IMR-90 (cell line): ENCODE data around the gene TBC1D23. TPM values are rescaled to one million over a fixed set of nuclear protein-coding genes. Genes with fewer than 3 reads are reported as not detected.
A peak's percentile ranks its signal among the peaks of the same experiment; 100 is the strongest.

Experiments
- ATAC-seq: fragments of 200-7000 bp; cut with Tn5 transposase; 2 replicates; pipeline ENCODE4 v1.9.1; 2020; ENCODE audit warnings: low read depth, mild to moderate bottlenecking, moderate library complexity
- BruUV-seq: library from RNA; stranded (reverse); fragments of 400-500 nt; replicated peaks from 2 replicates; lab custom pipeline; 2021; lab: Mats Ljungman, UMichigan
- CTCF ChIA-PET: fragments of 300-600 bp; formaldehyde crosslinking; extraction: SDS; loops from one replicate; lab custom pipeline; 2021; ENCODE audit warnings: antibody characterized with exemption; lab: Yijun Ruan, JAX
- POLR2A ChIA-PET: fragments of 300-600 bp; sonication (Branson Sonifier 250); formaldehyde crosslinking; loops from one replicate; lab custom pipeline; 2022; ENCODE audit warnings: antibody characterized with exemption; ENCODE audit not compliant: unreplicated experiment; lab: Charles Lee
- DNase-seq: peaks from one replicate; pipeline ENCODE4 v3.0.0; 2013
- H2AFZ ChIP-seq: replicated peaks from 2 replicates; pipeline ENCODE3; 2013; ENCODE audit warnings: low read length, mild to moderate bottlenecking; ENCODE audit not compliant: poor library complexity
- H2AK5ac ChIP-seq: 2 replicates; pipeline ENCODE4 v1.6.1; 2013; ENCODE audit warnings: low read depth, low read length, inconsistent platforms
- H2AK9ac ChIP-seq: replicated peaks from 2 replicates; pipeline ENCODE3; 2013; ENCODE audit warnings: mild to moderate bottlenecking, low read depth, low read length, moderate library complexity; ENCODE audit not compliant: poor library complexity
- H2BK120ac ChIP-seq: 2 replicates; pipeline ENCODE4 v1.6.1; 2013; ENCODE audit warnings: low read depth, low read length, inconsistent platforms
- H2BK15ac ChIP-seq: 3 replicates; pipeline ENCODE4 v1.6.1; 2013; ENCODE audit warnings: low read depth, low read length, inconsistent platforms
- H2BK20ac ChIP-seq: 2 replicates; pipeline ENCODE4 v1.6.1; 2013; ENCODE audit warnings: low read depth, mild to moderate bottlenecking, inconsistent platforms, low read length, moderate library complexity
- H2BK5ac ChIP-seq: 2 replicates; pipeline ENCODE4 v1.6.1; 2013; ENCODE audit warnings: mild to moderate bottlenecking, low read depth, low read length, inconsistent platforms; ENCODE audit not compliant: poor library complexity, severe bottlenecking
- H3K14ac ChIP-seq: replicated peaks from 2 replicates; pipeline ENCODE4 v1.6.1; 2013; ENCODE audit warnings: low read depth, low read length, inconsistent platforms
- H3K18ac ChIP-seq: 2 replicates; pipeline ENCODE4 v1.6.1; 2013; ENCODE audit warnings: low read depth, low read length, control low read depth
- H3K23ac ChIP-seq: 2 replicates; pipeline ENCODE4 v1.6.1; 2013; ENCODE audit warnings: low read depth, low read length, inconsistent platforms
- H3K27ac ChIP-seq: 2 replicates; pipeline ENCODE4 v1.5.1; 2013; ENCODE audit warnings: mild to moderate bottlenecking, control low read depth, low read length; ENCODE audit not compliant: insufficient read depth
- H3K27me3 ChIP-seq: 2 replicates; pipeline ENCODE4 v1.6.1; 2013; ENCODE audit warnings: low read length; ENCODE audit not compliant: control insufficient read depth, insufficient read depth
- H3K36me3 ChIP-seq: 2 replicates; pipeline ENCODE4 v1.6.1; 2013; ENCODE audit warnings: low read length, mixed read lengths; ENCODE audit not compliant: control insufficient read depth, insufficient read depth
- H3K4ac ChIP-seq: 2 replicates; pipeline ENCODE4 v1.6.1; 2013; ENCODE audit warnings: low read depth, low read length, inconsistent platforms
- H3K4me1 ChIP-seq: 2 replicates; pipeline ENCODE4 v1.6.1; 2013; ENCODE audit warnings: low read length, mixed read lengths; ENCODE audit not compliant: control insufficient read depth, insufficient read depth
- H3K4me2 ChIP-seq: 2 replicates; pipeline ENCODE4 v1.6.1; 2013; ENCODE audit warnings: low read depth, mild to moderate bottlenecking, control low read depth, low read length, moderate library complexity
- H3K4me3 ChIP-seq: 2 replicates; pipeline ENCODE4 v1.5.1; 2013; ENCODE audit warnings: low read depth, mild to moderate bottlenecking, control low read depth, low read length, moderate library complexity; ENCODE audit not compliant: insufficient read depth
- H3K56ac ChIP-seq: 2 replicates; pipeline ENCODE4 v1.6.1; 2013; ENCODE audit warnings: low read length, inconsistent platforms; ENCODE audit not compliant: insufficient read depth; ENCODE audit errors: extremely low read depth
- H3K79me1 ChIP-seq, 2 experiments: 2 replicates each; pipeline ENCODE4 v1.6.1; 2013; ENCODE audit warnings: low read length in 2 of 2, inconsistent platforms in 1 of 2, low read depth in 1 of 2
- H3K9ac ChIP-seq: 2 replicates; pipeline ENCODE4 v1.6.1; 2013; ENCODE audit warnings: low read depth, low read length, control low read depth
- H3K9me1 ChIP-seq: 2 replicates; pipeline ENCODE4 v1.6.1; 2013; ENCODE audit warnings: low read length, inconsistent platforms; ENCODE audit not compliant: insufficient read depth
- H3K9me3 ChIP-seq: 2 replicates; pipeline ENCODE4 v1.6.1; 2013; ENCODE audit warnings: low read length; ENCODE audit not compliant: control insufficient read depth, insufficient read depth
- H4K20me1 ChIP-seq: 2 replicates; pipeline ENCODE4 v1.6.1; 2013; ENCODE audit warnings: low read length, inconsistent platforms; ENCODE audit not compliant: insufficient read depth
- H4K5ac ChIP-seq: 2 replicates; pipeline ENCODE4 v1.6.1; 2013; ENCODE audit warnings: mild to moderate bottlenecking, low read depth, low read length, control low read depth
- H4K8ac ChIP-seq, 2 experiments: 2 replicates each; pipeline ENCODE4 v1.6.1; 2013; ENCODE audit warnings: low read depth in 2 of 2, low read length in 2 of 2, control low read depth in 1 of 2, inconsistent platforms in 1 of 2
- H4K91ac ChIP-seq: 2 replicates; pipeline ENCODE4 v1.6.1; 2013; ENCODE audit warnings: low read depth, low read length, inconsistent platforms; ENCODE audit not compliant: insufficient read depth
- BHLHE40 ChIP-seq: fragments of 150-350 bp; IDR thresholded peaks from 2 replicates; pipeline ENCODE4 v1.6.1; 2016; ENCODE audit warnings: mild to moderate bottlenecking, low read depth, low read length
- CHD1 ChIP-seq: IDR thresholded peaks from 2 replicates; pipeline ENCODE4 v1.6.1; 2012; ENCODE audit warnings: low read depth, low read length, improper control_type of control experiment
- FOS ChIP-seq: fragments of 150-350 bp; IDR thresholded peaks from 2 replicates; pipeline ENCODE4 v1.6.1; 2016; ENCODE audit warnings: low read depth, low read length
- MAFK ChIP-seq: IDR thresholded peaks from 2 replicates; pipeline ENCODE4 v1.6.1; 2012; ENCODE audit warnings: low read depth, low read length, improper control_type of control experiment
- NFE2L2 ChIP-seq: fragments of 150-350 bp; IDR thresholded peaks from 2 replicates; pipeline ENCODE4 v1.6.1; 2016; ENCODE audit warnings: low read depth, mild to moderate bottlenecking, low read length
- WGBS, 2 experiments: methylation state at CpG; one replicate each; pipeline versions ENCODE4 v1.1.5 to v1.1.7; 2013; ENCODE audit warnings: missing lambda C conversion rate in 2 of 2; ENCODE audit not compliant: insufficient read length in 1 of 2; ENCODE audit errors: extremely low coverage in 2 of 2; 5-methylcytosine and 5-hydroxymethylcytosine counted together
- dilution Hi-C: fragments of 300-500 bp; cut with HindIII; formaldehyde crosslinking; loops from one replicate; pipeline ENCODE4 v1.14.3; 2018; ENCODE audit warnings: low sequenced_read_pairs; ENCODE audit not compliant: unreplicated experiment
- in situ Hi-C: fragments of 300-500 bp; cut with MboI; formaldehyde crosslinking; loops from 3 replicates; pipeline ENCODE4 v1.14.3; 2019; ENCODE audit warnings: low sequenced_read_pairs, inconsistent platforms, mixed read lengths
- intact Hi-C: fragments of 100-400 bp; cut with micrococcal nuclease; formaldehyde crosslinking; loops from 2 replicates; pipeline ENCODE4 v1.10.0; 2022
- polyA plus RNA-seq, 3 experiments: library from polyadenylated mRNA; depleted of rRNA; stranded (reverse); fragments of >200 nt; gene quantifications; 2 replicates each; pipeline ENCODE4 v1.2.3, GENCODE V29; 2012; ENCODE audit warnings: low replicate concordance in 1 of 3
- total RNA-seq: library from RNA; depleted of rRNA; stranded (reverse); fragments of >200 nt; gene quantifications from 2 replicates; pipeline ENCODE4 v1.2.3, GENCODE V29; 2012

TBC1D23 gene
- total and polyA plus RNA-seq, 2 of the 4 experiments (the other 2 are of a cell fraction), result 21.2 to 67.0 TPM

- intact Hi-C loops, result no loop called here
- Histone ChIP-seq H4K20me1 (no peaks in the 10 kb centered on the region), H3K14ac (no peak overlapping the region), H3K79me1 (no peaks in the 10 kb centered on the region), H2AFZ (no peak overlapping the region), H2BK120ac (no peak overlapping the region), H2BK20ac (no peak overlapping the region), H3K9me1 (no peaks in the 10 kb centered on the region), H3K9ac (no peak overlapping the region), H3K9me3 (no peaks in the 10 kb centered on the region), H4K8ac (peak overlapping the region in 1 of 2 experiments; percentile 10; a peak in 1 of 4 replicates), H2AK5ac (no peak overlapping the region), H4K91ac (no peak overlapping the region), H3K56ac (no peak overlapping the region), H3K27me3 (no peaks in the 10 kb centered on the region), H3K23ac (no peak overlapping the region), H2BK5ac (no peak overlapping the region), H3K18ac (peak overlapping the region; percentile 46; the same call in 1 of the 2 replicates), H4K5ac (no peak overlapping the region), H3K4me2 (no peak overlapping the region), H2BK15ac (peak overlapping the region; percentile 12; the same call in 1 of the 3 replicates), H3K27ac (no peak overlapping the region), H3K36me3 (no peaks in the 10 kb centered on the region), H3K4me3 (no peak overlapping the region), H3K4ac (0 out of 2 replicates have a peak overlapping the region, but pooled peaks have one; percentile 2), H2AK9ac (no peak overlapping the region), H3K4me1 (peaks cover 5% of the 10 kb centered on the region)
- peak; percentile 73 for DNase-seq
- WGBS, 2 experiments, result no CpG with 5 or more reads among the region's 4 CpGs
- BruUV-seq, result no TSS peak
- CTCF ChIA-PET, result no interaction called here
- in situ Hi-C loops, result no loop called here
- dilution Hi-C loops, result no loop called here
- peak; percentile 68 for ATAC-seq
- peak; percentile 28; the same call in 1 of the 2 replicates for TF ChIP-seq MAFK
- TF ChIP-seq CHD1, result no peak
- TF ChIP-seq BHLHE40, result no peak
- no peak for TF ChIP-seq NFE2L2
- peak; percentile 42 for TF ChIP-seq FOS
- POLR2A ChIA-PET, result no interaction called here
Measured at GRCh38 chr3:100245927-100246326, 14.9 kb upstream of the TBC1D23 start.
